ENCODE results near the gene KRTAP10-2. TPM values are rescaled to one million over a fixed set of nuclear protein-coding genes. Genes with fewer than 3 reads are reported as not detected.

Gene KRTAP10-2
- total RNA-seq, 1 experiment from 2014 or later: not detected

GRCh38 chr21:44589094-44589493 is 37.8 kb upstream of the KRTAP10-2 start:
- ATAC-seq: no peak
- Histone ChIP-seq H3K4me3 (replicated peaks in 1 of 2; ENCODE audit: low read depth in 1 of 2, low read length in 2 of 2) (no peak overlapping the region), H4K20me1 (ENCODE audit: insufficient read depth) (no peaks in the 10 kb centered on the region), H3K4me2 (ENCODE audit: low read length) (no peak overlapping the region), H3K9ac (ENCODE audit: low read length) (no peak overlapping the region), H2AFZ (ENCODE audit: low read depth, low read length, poor library complexity, severe bottlenecking) (no peak overlapping the region), H3K27ac (ENCODE audit: low read depth, low read length) (no peak overlapping the region), H3K4me1 (ENCODE audit: control insufficient read depth in 1 of 2, insufficient read depth in 2 of 2, low read length in 2 of 2) (no peaks in the 10 kb centered on the region), H3K9me3 (ENCODE audit: control insufficient read depth in 1 of 2, insufficient read depth in 1 of 2, low read depth in 1 of 2, low read length in 2 of 2) (no peaks in the 10 kb centered on the region), H3K27me3 (ENCODE audit: insufficient read depth, low read length) (peaks cover 23% of the 10 kb centered on the region), H3K36me3 (ENCODE audit: control insufficient read depth in 1 of 2, insufficient read depth in 2 of 2, low read length in 2 of 2) (no peaks in the 10 kb centered on the region), H3K9me2 (ENCODE audit: insufficient read depth) (no peaks in the 10 kb centered on the region), H3K79me2 (ENCODE audit: insufficient read depth, low read length) (no peaks in the 10 kb centered on the region)
- RAD21 ChIA-PET (ENCODE audit: low non-redundant PET in 1 of 2, low total read pairs in 2 of 2, uncharacterized antibody in 2 of 2, unreplicated experiment in 2 of 2): no interaction called here
- POLR2A ChIA-PET: no interaction called here
- BruUV-seq (replicated peaks): no TSS peak
- CTCF ChIA-PET: no interaction called here
- DNase-seq (ENCODE audit: low read depth, low spot score): no peak
- intact Hi-C loops (cut with micrococcal nuclease): no loop called here
- TF ChIP-seq REST (IDR thresholded peaks at IDR 0.05; ENCODE audit: low read depth) (no peak), YY1 (IDR thresholded peaks at IDR 0.05; ENCODE audit: extremely low read depth, insufficient replicate concordance, low read depth, low read length) (no peak), ZFX (IDR thresholded peaks at IDR 0.05) (no peak), FOSL1 (IDR thresholded peaks at IDR 0.05; ENCODE audit: low read depth) (no peak), SP1 (IDR thresholded peaks at IDR 0.05; ENCODE audit: low read depth) (no peak), EZH2 (IDR thresholded peaks at IDR 0.05) (no peak), EGR1 (IDR thresholded peaks at IDR 0.05; ENCODE audit: low read depth) (no peak), ATF3 (IDR thresholded peaks at IDR 0.05) (no peak), SIN3A (IDR thresholded peaks at IDR 0.05; ENCODE audit: low read depth) (no peak), TCF7L2 (IDR thresholded peaks at IDR 0.05; ENCODE audit: borderline replicate concordance, extremely low read depth, insufficient read depth, insufficient read length) (no peak), POLR2A (IDR thresholded peaks at IDR 0.05; ENCODE audit: borderline replicate concordance, extremely low read depth, insufficient read depth, insufficient read length) (no peak), POLR2AphosphoS5 (IDR thresholded peaks at IDR 0.05; ENCODE audit: low read depth, low read length) (no peak), EZH2phosphoT487 (IDR thresholded peaks at IDR 0.05; ENCODE audit: borderline replicate concordance) (no peak), ZNF274 (IDR thresholded peaks at IDR 0.05; ENCODE audit: low read depth, low read length) (no peak), CBX3 (IDR thresholded peaks at IDR 0.05; ENCODE audit: low read depth) (no peak), CEBPB (IDR thresholded peaks at IDR 0.05; ENCODE audit: low read depth) (no peak)
- TF ChIP-seq, protein P1, sequence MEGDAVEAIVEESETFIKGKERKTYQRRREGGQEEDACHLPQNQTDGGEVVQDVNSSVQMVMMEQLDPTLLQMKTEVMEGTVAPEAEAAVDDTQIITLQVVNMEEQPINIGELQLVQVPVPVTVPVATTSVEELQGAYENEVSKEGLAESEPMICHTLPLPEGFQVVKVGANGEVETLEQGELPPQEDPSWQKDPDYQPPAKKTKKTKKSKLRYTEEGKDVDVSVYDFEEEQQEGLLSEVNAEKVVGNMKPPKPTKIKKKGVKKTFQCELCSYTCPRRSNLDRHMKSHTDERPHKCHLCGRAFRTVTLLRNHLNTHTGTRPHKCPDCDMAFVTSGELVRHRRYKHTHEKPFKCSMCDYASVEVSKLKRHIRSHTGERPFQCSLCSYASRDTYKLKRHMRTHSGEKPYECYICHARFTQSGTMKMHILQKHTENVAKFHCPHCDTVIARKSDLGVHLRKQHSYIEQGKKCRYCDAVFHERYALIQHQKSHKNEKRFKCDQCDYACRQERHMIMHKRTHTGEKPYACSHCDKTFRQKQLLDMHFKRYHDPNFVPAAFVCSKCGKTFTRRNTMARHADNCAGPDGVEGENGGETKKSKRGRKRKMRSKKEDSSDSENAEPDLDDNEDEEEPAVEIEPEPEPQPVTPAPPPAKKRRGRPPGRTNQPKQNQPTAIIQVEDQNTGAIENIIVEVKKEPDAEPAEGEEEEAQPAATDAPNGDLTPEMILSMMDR (IDR thresholded peaks at IDR 0.05 in 2 of 3, conservative IDR thresholded peaks at IDR 0.05 in 1 of 3; ENCODE audit: borderline replicate concordance in 1 of 3, insufficient read depth in 1 of 3, low read depth in 2 of 3, low read length in 2 of 3): no peak

Data from HCT116 (cell line).